Uterus (tissue), 2 donors: Measurements from ENCODE around the gene SNX33.
"Not testable (repeated sequence)": the region's sequence is repeated elsewhere in the genome, so short reads cannot be mapped to it uniquely, and the experiment has no call there.

Source experiments
- CTCF ChIP-seq, 4 experiments: fragments of 200-600 bp in 2 of 4; fragments of 450-650 bp in 2 of 4; sonication (generic) in 2 of 4; IDR thresholded peaks; one replicate each; pipeline ENCODE4 v1.5.1; 2016 to 2019; ENCODE audit warnings: antibody characterized with exemption in 4 of 4, mild to moderate bottlenecking in 2 of 4, moderate library complexity in 1 of 4
- POLR2A ChIP-seq, 2 donors: fragments of 450-650 bp; IDR thresholded peaks; one replicate each; pipeline ENCODE4 v1.6.1; 2016; ENCODE audit warnings: antibody characterized with exemption in 2 of 2, mild to moderate bottlenecking in 1 of 2, moderate library complexity in 1 of 2

- not testable (repeated sequence) for TF ChIP-seq CTCF, POLR2A (IDR thresholded peaks at IDR 0.05)
Observed at GRCh38 chr15:75711495-75711894, 63.8 kb downstream of the SNX33 start.
